GM21367 (cell line): ENCODE data around the gene ZNF428.
A peak's percentile ranks its signal among the peaks of the same experiment; 100 is the strongest.
"Not testable (repeated sequence)": the region's sequence is repeated elsewhere in the genome, so short reads cannot be mapped to it uniquely, and the experiment has no call there.

Experiments
- ATAC-seq: cut with Tn5 transposase; IDR thresholded peaks from one replicate; pipeline ENCODE4 v1.9.1; 2021; ENCODE audit not compliant: unreplicated experiment

The ZNF428 gene

GRCh38 chr19:43594081-43594697, 25.2 kb downstream of the ZNF428 start:
- ATAC-seq: no peak

DNA sequence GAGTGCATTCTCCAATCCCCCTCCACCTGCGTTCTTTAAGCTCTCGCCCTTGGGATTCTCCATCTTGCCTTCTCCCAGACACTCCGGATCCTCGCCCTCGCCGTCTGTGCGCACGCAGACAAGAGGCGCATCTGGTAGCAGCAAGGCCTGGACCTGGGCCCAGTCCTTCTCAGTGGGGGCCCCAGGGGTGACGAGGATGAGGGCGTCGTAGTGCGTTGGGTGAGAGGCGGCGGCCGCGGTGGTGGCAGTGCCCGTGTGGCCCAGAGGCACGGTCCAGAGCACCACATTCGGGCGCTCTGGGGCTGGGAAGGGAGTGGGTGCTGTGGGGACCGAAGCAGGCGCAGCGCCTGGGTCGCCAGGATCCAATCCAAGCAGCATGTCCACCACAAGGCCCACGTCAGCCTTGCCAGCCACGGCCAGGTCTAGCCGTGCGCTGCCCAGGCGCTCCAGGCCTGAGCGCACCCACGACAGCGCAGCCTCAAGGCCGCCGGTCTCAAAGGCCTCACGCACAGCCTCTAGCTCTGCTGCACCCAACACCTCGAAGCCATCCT, 26.6 kb downstream of the ZNF428 start:
- ATAC-seq: no peak

DNA sequence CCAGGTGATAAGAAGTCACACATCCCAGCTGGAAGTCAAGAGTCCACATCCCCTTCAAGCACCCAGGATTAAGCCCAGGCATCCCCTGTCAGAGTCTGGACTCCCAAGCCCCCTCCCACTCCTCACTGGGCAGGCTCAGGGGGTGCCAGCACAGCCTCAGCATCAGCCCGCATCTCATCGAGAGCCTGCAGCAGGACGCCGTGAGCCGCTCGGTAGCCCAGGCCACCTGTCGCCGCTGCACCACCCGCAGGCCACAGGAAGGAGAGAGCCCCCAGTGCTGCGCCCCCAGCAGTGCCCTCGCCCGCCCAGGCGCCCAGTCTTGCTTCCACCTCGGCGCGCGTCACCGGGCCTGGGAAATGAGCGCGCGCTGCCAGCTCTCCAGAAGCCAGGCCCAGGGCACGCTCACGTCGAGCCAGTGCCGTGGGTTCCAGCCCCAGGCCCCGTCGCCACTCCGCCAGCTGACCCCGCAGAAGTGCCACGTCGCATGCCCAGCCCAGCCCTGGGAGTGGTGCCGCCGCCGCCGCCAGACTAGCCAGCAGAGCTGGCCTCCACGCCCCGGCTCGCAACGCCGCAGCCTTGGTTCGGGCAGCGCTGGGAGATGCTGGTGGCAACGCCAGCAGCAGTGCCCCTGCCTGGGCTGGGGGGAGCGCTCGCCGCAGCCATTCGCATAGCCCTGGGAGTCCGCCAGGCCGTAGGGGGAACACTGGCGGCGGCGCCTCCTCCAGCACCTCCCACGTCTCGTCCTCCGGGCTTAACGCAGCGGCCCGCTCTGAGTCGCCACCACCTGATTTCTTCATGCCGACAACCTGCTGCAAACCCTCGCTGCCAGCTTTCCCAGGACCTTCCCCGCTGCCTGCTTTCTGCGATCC, 27.3 kb downstream of the ZNF428 start:
- ATAC-seq: no peak

GRCh38 chr19:43589678-43590077, 29.8 kb downstream of the ZNF428 start:
- ATAC-seq: no peak

- no peak for ATAC-seq
Measured at GRCh38 chr19:43589277-43589676, 30.2 kb downstream of the ZNF428 start.

DNA sequence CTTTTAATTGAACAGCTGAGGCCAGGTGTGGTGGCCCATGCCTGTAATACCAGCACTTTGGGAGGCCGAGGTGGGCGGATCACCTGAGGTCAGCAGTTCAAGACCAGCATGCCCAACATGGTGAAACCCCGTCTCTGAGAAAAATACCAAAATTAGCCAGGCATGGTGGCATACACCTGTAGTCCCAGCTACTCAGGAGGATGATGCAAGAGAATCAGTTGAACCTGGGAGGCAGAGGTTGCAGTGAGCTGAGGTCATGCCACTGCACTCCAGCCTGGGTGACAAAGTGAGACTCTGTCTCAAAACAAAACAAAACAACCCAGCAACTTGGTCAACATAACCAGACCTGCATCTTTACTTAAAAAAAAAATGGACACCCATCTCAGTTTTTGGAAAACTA, 32.4 kb downstream of the ZNF428 start:
- not testable (repeated sequence) for ATAC-seq

DNA sequence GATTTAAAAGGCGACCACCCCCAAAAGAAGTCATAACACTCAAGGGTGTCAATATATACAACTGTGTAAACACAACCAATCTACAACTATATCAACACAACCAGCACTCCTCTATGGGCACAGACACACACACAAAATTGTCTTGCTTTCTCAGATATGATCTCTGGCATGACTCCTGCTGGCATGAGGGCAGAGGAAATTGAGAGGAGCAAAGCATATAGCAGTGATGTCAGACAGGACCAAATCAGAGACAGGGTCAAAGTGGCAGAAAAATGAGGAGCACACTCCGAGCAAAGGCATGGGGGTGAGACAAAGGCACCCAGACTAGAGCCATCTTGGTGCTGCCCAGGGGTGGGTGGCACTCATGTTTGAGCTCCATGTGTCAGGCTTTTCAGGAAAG, 33.1 kb downstream of the ZNF428 start:
- ATAC-seq: no peak

GRCh38 chr19:43584484-43584883, 34.9 kb downstream of the ZNF428 start:
- ATAC-seq: no peak

DNA sequence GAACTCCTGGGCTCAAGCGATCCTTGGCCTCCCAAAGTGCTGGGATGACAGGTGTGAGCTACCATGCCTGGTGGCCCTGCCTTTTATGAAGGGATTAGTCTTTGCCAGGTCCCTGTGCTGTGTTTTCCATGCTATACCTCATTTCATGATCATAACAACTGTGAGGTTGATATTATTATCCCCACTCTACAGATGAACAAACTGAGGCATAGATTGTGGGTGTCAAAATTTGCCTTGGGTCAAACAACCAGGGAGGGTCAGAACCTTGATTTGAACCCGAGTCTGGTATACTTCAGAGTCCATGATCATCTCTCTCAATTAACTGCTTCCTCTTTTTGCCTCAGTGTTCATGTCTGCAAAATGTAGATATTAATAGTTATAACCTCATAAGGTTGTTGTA, 36.9 kb downstream of the ZNF428 start:
- no peak for ATAC-seq

DNA sequence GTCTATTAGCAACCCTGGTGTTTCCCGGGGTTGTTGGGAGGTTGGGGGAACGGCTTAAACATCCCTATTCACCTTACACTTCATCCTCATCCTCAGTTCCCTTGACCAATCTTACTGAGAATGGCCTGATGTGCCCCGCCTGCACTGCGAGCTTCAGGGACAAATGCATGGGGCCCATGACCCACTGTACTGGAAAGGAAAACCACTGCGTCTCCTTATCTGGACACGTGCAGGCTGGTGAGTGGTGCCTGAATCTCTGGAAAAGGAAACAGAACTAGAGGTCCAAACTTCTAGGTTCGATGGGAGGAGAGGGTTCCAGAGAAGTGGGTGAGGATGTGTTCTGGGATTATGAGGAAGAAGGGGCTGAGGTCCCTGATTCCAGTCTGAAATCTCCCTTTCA, 38.0 kb downstream of the ZNF428 start:
- ATAC-seq: no peak

GRCh38 chr19:43578787-43579186, 40.6 kb downstream of the ZNF428 start:
- ATAC-seq: no peak

GRCh38 chr19:43575955-43576878, 43.2 kb downstream of the ZNF428 start:
- no peak for ATAC-seq

DNA sequence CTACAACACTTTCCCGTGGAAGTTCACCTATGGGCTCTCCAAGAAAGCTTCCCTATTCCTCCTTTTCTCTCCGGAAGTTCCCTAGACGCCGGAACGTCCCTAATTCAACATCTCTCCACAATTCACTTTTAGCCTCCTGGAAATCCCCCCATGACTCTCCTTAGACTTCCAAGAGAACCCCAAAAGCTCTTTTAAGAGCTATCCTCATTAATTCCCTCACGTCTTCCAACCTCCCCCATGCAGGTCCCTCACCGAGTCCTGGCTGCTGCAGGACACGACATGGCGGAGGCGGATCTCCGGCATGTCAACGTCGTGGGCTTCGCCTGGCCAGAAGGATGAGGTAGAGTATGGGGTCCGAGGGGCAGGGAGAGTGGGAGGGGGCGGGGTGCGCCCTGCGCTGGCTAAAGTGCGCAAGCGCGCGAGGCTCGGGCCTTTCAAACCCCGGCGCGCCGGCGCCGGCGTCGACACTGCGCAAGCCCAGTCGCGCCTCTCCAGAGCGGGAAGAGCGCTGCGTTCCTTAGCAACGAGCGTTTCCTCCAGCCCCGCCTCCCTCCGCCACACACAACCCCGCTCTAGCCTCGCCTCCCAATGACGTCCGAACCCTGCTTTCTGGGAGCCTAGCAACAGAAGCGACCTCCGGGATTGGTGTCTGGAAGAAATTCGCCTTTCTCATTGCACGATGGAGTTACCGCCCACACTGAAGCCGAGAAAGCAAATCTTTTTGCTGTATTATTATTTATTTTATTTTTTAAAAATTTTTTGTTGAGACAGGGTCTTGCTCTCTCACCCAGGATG, 44.1 kb downstream of the ZNF428 start, which contains the start of the genes PINLYP and XRCC1:
TSS of gene PINLYP (plus strand) at position 646 of the 795 bp plus-strand sequence. CDS start 1,391 bp downstream, outside the sequence.
TSS of gene XRCC1 (minus strand) at position 372 of the 795 bp plus-strand sequence. CDS start at position 303, 69 bp downstream.
- peak; percentile 89 for ATAC-seq

- ATAC-seq: no peak
Measured at GRCh38 chr19:43574424-43575155, 44.8 kb downstream of the ZNF428 start.

GRCh38 chr19:43572171-43572588, 47.2 kb downstream of the ZNF428 start:
- no peak for ATAC-seq

DNA sequence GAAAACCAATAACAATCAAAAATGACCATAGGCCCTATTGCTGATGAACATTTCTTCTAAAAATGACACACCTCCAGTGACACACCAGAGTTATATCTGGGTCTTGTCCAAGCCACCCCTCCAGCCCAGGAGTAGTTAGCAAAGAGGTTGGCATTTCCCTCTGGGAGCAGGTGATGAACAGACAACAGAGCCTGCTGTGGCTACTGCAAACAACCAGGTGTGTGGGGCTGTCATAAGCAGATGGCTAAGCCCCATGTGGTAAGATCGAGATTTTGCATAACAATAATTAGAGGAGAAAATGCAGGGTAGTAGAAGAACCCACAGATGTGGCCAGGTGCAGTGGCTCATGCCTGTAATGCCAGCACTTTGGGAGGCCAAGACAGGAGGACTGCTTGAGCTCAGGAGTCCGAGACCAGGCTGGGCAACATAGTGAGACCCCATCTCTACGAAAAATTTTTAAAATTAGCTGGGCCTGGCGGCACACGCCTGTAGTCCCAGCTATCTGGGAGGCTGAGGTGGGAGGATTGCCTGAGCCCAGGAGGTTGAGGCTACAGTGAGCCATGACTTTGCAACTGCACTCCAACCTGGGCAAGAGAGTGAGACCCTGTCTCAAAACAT, 49.1 kb downstream of the ZNF428 start:
- ATAC-seq: no peak

GRCh38 chr19:43569657-43570056, 49.8 kb downstream of the ZNF428 start:
- ATAC-seq: no peak

- no peak for ATAC-seq
Measured at GRCh38 chr19:43564800-43565199, 54.6 kb downstream of the ZNF428 start.
